Measurements from ENCODE around the gene KDM3A. TPM values are rescaled to one million over a fixed set of nuclear protein-coding genes. Genes with fewer than 3 reads are reported as not detected.
A peak's percentile ranks its signal among the peaks of the same experiment; 100 is the strongest.

Gene KDM3A
- polyA plus RNA-seq, 1 donor from 2014 or later: 51.2 TPM

DNA sequence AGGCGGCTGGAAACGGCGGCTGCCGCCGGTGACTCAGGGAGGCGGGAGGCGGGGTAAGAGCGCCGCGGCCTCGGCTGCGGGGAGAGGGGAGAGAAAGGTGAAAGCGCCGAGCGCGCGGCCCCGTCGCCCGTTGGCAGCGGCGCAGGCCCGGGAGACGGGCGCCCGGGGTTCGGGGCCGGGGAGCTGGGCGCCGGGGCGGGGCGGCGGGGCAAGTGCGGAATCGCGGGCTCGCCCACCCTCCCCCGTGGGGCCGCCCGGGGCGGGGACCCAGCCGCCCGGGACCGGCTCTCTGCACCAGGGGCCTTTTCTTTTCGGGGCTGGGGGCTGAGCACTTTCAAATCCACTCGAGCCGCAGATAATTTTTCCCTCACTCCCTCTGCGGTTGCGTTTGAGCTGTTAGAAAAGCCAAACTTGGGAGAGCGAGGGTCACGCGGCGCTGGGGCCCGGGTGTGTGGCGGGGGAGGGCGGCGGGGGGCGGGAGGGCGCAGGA lies 266 bp downstream of the KDM3A start:
- H3K27ac ChIP-seq (ENCODE audit: low read length): peak overlapping the region; percentile 58
- peaks cover 5% of the 10 kb centered on the region for H3K9me3 ChIP-seq (ENCODE audit: low read length)
- peak overlapping the region; percentile 83 for H3K9ac ChIP-seq (ENCODE audit: low read length)

DNA sequence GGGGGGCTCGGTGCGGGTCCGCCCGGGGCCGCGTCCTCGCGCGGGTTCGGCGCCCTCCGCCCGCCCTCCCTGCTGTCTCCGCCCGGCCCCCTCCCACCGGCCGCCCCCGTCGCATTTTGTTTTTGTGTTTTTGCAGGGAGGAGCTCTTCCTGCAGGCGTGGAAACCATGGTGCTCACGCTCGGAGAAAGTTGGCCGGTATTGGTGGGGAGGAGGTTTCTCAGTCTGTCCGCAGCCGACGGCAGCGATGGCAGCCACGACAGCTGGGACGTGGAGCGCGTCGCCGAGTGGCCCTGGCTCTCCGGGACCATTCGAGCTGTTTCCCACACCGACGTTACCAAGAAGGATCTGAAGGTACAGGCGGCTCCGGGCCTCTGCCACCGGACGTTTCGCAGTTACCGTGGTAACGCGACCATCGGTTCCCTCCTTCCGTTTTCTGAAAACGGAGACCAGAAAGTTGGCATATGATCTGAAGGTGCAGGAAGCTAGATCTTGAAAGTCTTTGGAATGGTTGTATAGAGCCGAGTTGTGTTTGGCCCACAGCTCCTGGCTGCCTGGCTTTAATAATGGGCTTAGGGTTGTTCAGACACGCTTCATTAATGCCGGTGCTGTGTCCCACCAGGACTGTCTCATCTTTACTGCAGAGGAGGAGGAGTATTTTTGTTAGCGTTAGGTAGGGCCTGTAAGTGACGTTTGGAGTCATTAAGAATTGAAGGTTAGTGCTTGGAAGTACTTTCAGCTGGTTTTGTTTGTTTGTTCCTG lies 891 bp downstream of the KDM3A start:
- Histone ChIP-seq H2AFZ (ENCODE audit: low read depth, low read length) (no peak overlapping the region), H4K20me1 (ENCODE audit: insufficient read depth) (no peaks in the 10 kb centered on the region)

More for the DNA sequence above, 266 bp downstream of the KDM3A start:
- H3K9me2 ChIP-seq (ENCODE audit: insufficient read depth, low read length): no peaks in the 10 kb centered on the region
- H3K27me3 ChIP-seq (ENCODE audit: insufficient read depth, low read depth, low read length): no peaks in the 10 kb centered on the region
- TF ChIP-seq MXI1 (conservative IDR thresholded peaks at IDR 0.05; ENCODE audit: poor library complexity, severe bottlenecking) (no peak), EP300 (conservative IDR thresholded peaks at IDR 0.05; ENCODE audit: poor library complexity, severe bottlenecking) (no peak), SMC3 (conservative IDR thresholded peaks at IDR 0.05; ENCODE audit: poor library complexity) (no peak), CTCF (IDR thresholded peaks at IDR 0.05; ENCODE audit: poor library complexity, severe bottlenecking) (no peak), RAD21 (conservative IDR thresholded peaks at IDR 0.05) (no peak), EZH2 (IDR thresholded peaks at IDR 0.05; ENCODE audit: borderline replicate concordance, insufficient read depth, low read length, poor library complexity, severe bottlenecking) (no peak), POLR2AphosphoS5 (IDR thresholded peaks at IDR 0.05) (peak; percentile 97), TAF1 (IDR thresholded peaks at IDR 0.05; ENCODE audit: low read depth) (no peak)
- TF ChIP-seq, protein P1, sequence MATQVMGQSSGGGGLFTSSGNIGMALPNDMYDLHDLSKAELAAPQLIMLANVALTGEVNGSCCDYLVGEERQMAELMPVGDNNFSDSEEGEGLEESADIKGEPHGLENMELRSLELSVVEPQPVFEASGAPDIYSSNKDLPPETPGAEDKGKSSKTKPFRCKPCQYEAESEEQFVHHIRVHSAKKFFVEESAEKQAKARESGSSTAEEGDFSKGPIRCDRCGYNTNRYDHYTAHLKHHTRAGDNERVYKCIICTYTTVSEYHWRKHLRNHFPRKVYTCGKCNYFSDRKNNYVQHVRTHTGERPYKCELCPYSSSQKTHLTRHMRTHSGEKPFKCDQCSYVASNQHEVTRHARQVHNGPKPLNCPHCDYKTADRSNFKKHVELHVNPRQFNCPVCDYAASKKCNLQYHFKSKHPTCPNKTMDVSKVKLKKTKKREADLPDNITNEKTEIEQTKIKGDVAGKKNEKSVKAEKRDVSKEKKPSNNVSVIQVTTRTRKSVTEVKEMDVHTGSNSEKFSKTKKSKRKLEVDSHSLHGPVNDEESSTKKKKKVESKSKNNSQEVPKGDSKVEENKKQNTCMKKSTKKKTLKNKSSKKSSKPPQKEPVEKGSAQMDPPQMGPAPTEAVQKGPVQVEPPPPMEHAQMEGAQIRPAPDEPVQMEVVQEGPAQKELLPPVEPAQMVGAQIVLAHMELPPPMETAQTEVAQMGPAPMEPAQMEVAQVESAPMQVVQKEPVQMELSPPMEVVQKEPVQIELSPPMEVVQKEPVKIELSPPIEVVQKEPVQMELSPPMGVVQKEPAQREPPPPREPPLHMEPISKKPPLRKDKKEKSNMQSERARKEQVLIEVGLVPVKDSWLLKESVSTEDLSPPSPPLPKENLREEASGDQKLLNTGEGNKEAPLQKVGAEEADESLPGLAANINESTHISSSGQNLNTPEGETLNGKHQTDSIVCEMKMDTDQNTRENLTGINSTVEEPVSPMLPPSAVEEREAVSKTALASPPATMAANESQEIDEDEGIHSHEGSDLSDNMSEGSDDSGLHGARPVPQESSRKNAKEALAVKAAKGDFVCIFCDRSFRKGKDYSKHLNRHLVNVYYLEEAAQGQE (IDR thresholded peaks at IDR 0.05; ENCODE audit: borderline replicate concordance): peak; percentile 80
- no peak overlapping the region for H3K4me2 ChIP-seq (ENCODE audit: low read length)
- peaks cover 37% of the 10 kb centered on the region for H3K79me2 ChIP-seq (replicated peaks; ENCODE audit: insufficient read depth, low read length)
- H2AFZ ChIP-seq (ENCODE audit: low read depth, low read length): no peak overlapping the region
- H3K36me3 ChIP-seq (ENCODE audit: insufficient read depth, low read length): no peaks in the 10 kb centered on the region
- H4K20me1 ChIP-seq (ENCODE audit: insufficient read depth): no peaks in the 10 kb centered on the region
- H3K4me3 ChIP-seq (ENCODE audit: low read length): peak overlapping the region; percentile 79
- H3F3A ChIP-seq (ENCODE audit: insufficient read depth, low read length, poor library complexity, severe bottlenecking): peaks cover 15% of the 10 kb centered on the region

More for the DNA sequence above, 891 bp downstream of the KDM3A start:
- Histone ChIP-seq H3K79me2 (replicated peaks; ENCODE audit: insufficient read depth, low read length) (peaks cover 43% of the 10 kb centered on the region), H3K27me3 (ENCODE audit: insufficient read depth, low read depth, low read length) (no peaks in the 10 kb centered on the region), H3K27ac (ENCODE audit: low read length) (peak overlapping the region; percentile 83), H3K4me2 (ENCODE audit: low read length) (peak overlapping the region; percentile 94), H3K4me3 (ENCODE audit: low read length) (peak overlapping the region; percentile 79), H3K9me3 (ENCODE audit: low read length) (peaks cover 5% of the 10 kb centered on the region), H3K9me2 (ENCODE audit: insufficient read depth, low read length) (no peaks in the 10 kb centered on the region), H3K9ac (ENCODE audit: low read length) (peak overlapping the region; percentile 83), H3K36me3 (ENCODE audit: insufficient read depth, low read length) (no peaks in the 10 kb centered on the region), H3F3A (ENCODE audit: insufficient read depth, low read length, poor library complexity, severe bottlenecking) (peaks cover 15% of the 10 kb centered on the region)
- TF ChIP-seq EP300 (conservative IDR thresholded peaks at IDR 0.05; ENCODE audit: poor library complexity, severe bottlenecking) (no peak), TAF1 (IDR thresholded peaks at IDR 0.05; ENCODE audit: low read depth) (peak; percentile 41), SMC3 (conservative IDR thresholded peaks at IDR 0.05; ENCODE audit: poor library complexity) (peak; percentile 31), MXI1 (conservative IDR thresholded peaks at IDR 0.05; ENCODE audit: poor library complexity, severe bottlenecking) (peak; percentile 57)
- TF ChIP-seq, protein P1 (IDR thresholded peaks at IDR 0.05; ENCODE audit: borderline replicate concordance): no peak
